AG04450 (cell line): ENCODE results near the gene CUL9. TPM values are rescaled to one million over a fixed set of nuclear protein-coding genes. Genes with fewer than 3 reads are reported as not detected.

Experiments used
- CTCF ChIA-PET: fragments of 300-600, 350-600 bp; formaldehyde crosslinking; extraction: SDS; loops from one replicate; lab custom pipeline; 2022; ENCODE audit warnings: antibody characterized with exemption, inconsistent platforms; lab: Charles Lee
- POLR2A ChIA-PET: fragments of 350-600 bp; formaldehyde crosslinking; extraction: SDS; loops from one replicate; lab custom pipeline; 2021; ENCODE audit warnings: antibody characterized with exemption, inconsistent platforms; lab: Yijun Ruan, JAX
- DNase-seq: peaks from one replicate; pipeline ENCODE4 v3.0.0-alpha.2; 2011; ENCODE audit warnings: low read depth, low spot score
- H3K27ac ChIP-seq: one replicate; pipeline ENCODE4 v1.5.1; 2012; ENCODE audit warnings: low read depth, low read length, control low read depth
- H3K27me3 ChIP-seq: one replicate; pipeline ENCODE4 v1.6.0; 2012; ENCODE audit warnings: low read length; ENCODE audit not compliant: control insufficient read depth, insufficient read depth
- H3K4me3 ChIP-seq: 2 replicates; pipeline ENCODE4 v1.5.1; 2011; ENCODE audit warnings: mild to moderate bottlenecking, low read depth, low read length, control low read depth
- H3K9me3 ChIP-seq: 2 replicates; pipeline ENCODE4 v1.5.1; 2012; ENCODE audit warnings: low read length; ENCODE audit not compliant: control insufficient read depth, insufficient read depth
- CTCF ChIP-seq: IDR thresholded peaks from 2 replicates; pipeline ENCODE4 v1.5.1; 2011; ENCODE audit warnings: low read depth, low read length, control low read depth, inconsistent platforms
- polyA plus RNA-seq: library from polyadenylated mRNA; depleted of rRNA; stranded (reverse); fragments of >200 nt; gene quantifications from 2 replicates; pipeline ENCODE4 v1.2.3, GENCODE V29; 2011

Gene CUL9
- polyA plus RNA-seq, 1 experiment = 11.8 TPM

- CTCF ChIA-PET = interaction anchor here (1.0 to 2.1 kb wide), 2 partner anchors 12 to 39 kb away, joined by 3 to 6 read pairs; partner anchors contain the start of gene DNPH1
- POLR2A ChIA-PET = no interaction called here
- Histone ChIP-seq H3K4me3 (no peak overlapping the region), H3K27ac (no peak overlapping the region), H3K9me3 (no peaks in the 10 kb centered on the region), H3K27me3 (peaks cover 49% of the 10 kb centered on the region)
- no peak for DNase-seq
- no peak for TF ChIP-seq CTCF
Observed at GRCh38 chr6:43267619-43268354, 85.8 kb downstream of the CUL9 start.

- no peak for TF ChIP-seq CTCF
- POLR2A ChIA-PET = no interaction called here
Observed at GRCh38 chr6:43268355-43268700, 86.3 kb downstream of the CUL9 start.

GRCh38 chr6:43268782-43269272 lies 86.8 kb downstream of the CUL9 start:
- Histone ChIP-seq H3K9me3 (no peaks in the 10 kb centered on the region), H3K4me3 (no peak overlapping the region), H3K27ac (no peak overlapping the region), H3K27me3 (peaks cover 56% of the 10 kb centered on the region)
- no peak for TF ChIP-seq CTCF
- ChIA-PET CTCF (interaction anchor here (1.3 to 2.1 kb wide), 3 partner anchors 40 to 237 kb away, joined by 3 to 6 read pairs (median 6); partner anchors contain the start of gene DNPH1), POLR2A (no interaction called here)
- no peak for DNase-seq

More at GRCh38 chr6:43268355-43268700, 86.3 kb downstream of the CUL9 start:
- CTCF ChIA-PET = interaction anchor here (1.0 to 2.1 kb wide), 2 partner anchors 12 to 39 kb away, joined by 3 to 6 read pairs; partner anchors contain the start of gene DNPH1
- H3K27ac ChIP-seq = no peak overlapping the region
- no peak overlapping the region for H3K4me3 ChIP-seq
- H3K9me3 ChIP-seq = no peaks in the 10 kb centered on the region
- H3K27me3 ChIP-seq = peaks cover 51% of the 10 kb centered on the region
- no peak for DNase-seq

GRCh38 chr6:43269273-43270007 lies 87.4 kb downstream of the CUL9 start:
- no peak for TF ChIP-seq CTCF
- ChIA-PET POLR2A (no interaction called here), CTCF (interaction anchor here (1.3 to 2.1 kb wide), 3 partner anchors 40 to 237 kb away, joined by 3 to 6 read pairs (median 6); partner anchors contain the start of gene DNPH1)
- peaks cover 60% of the 10 kb centered on the region for H3K27me3 ChIP-seq
- DNase-seq = no peak
- H3K9me3 ChIP-seq = no peaks in the 10 kb centered on the region
- peak overlapping the region; percentile 44 for H3K4me3 ChIP-seq
- no peak overlapping the region for H3K27ac ChIP-seq
